B cell (primary cell): ENCODE measurements around the gene NAA35. TPM values are rescaled to one million over a fixed set of nuclear protein-coding genes. Genes with fewer than 3 reads are reported as not detected.

Source experiments
- ATAC-seq: fragments of 200-7000 bp; cut with Tn5 transposase; one replicate; pipeline ENCODE4 v1.10.0; 2021; ENCODE audit warnings: low read depth, mild to moderate bottlenecking, moderate number of reproducible peaks, moderate library complexity
- CTCF ChIA-PET: fragments of 350-600 bp; sonication (Branson Sonifier 250); formaldehyde crosslinking; loops from one replicate; lab custom pipeline; 2021; ENCODE audit warnings: antibody characterized with exemption, inconsistent platforms; lab: Charles Lee
- POLR2A ChIA-PET: fragments of 350-600 bp; sonication (Branson Sonifier 250); formaldehyde crosslinking; loops from one replicate; lab custom pipeline; 2021; ENCODE audit warnings: antibody characterized with exemption; lab: Charles Lee
- DNase-seq: peaks from one replicate; pipeline ENCODE4 v3.0.0; 2013
- H2AFZ ChIP-seq: 2 replicates; pipeline ENCODE4 v1.6.1; 2012; ENCODE audit warnings: mild to moderate bottlenecking, low read depth, low read length; ENCODE audit not compliant: insufficient read depth, poor library complexity, severe bottlenecking
- H3K27ac ChIP-seq, 2 donors: 1 replicate in 1 of 2; 2 replicates in 1 of 2; pipeline ENCODE4 v1.5.1; 2012 to 2013; ENCODE audit warnings: low read length in 2 of 2, mild to moderate bottlenecking in 2 of 2, moderate library complexity in 1 of 2
- H3K27me3 ChIP-seq, 4 experiments: fragments of 200-600 bp in 1 of 4; sonication (generic) in 1 of 4; replicated peaks in 1 of 4; 1 replicate in 2 of 4; 2 replicates in 2 of 4; pipeline versions ENCODE4 v1.6.1 to v1.7.0; 2013 to 2016; ENCODE audit warnings: low read length in 3 of 4, mild to moderate bottlenecking in 2 of 4, mixed read lengths in 1 of 4, moderate library complexity in 1 of 4; ENCODE audit not compliant: insufficient read depth in 4 of 4, control insufficient read depth in 3 of 4; ENCODE audit errors: control extremely low read depth in 1 of 4
- H3K36me3 ChIP-seq, 2 experiments: replicated peaks in 1 of 2; 1 replicate in 1 of 2; 2 replicates in 1 of 2; pipeline versions ENCODE4 v1.6.1 to v1.7.1; 2013; ENCODE audit warnings: low read length in 1 of 2; ENCODE audit not compliant: insufficient read depth in 2 of 2, control insufficient read depth in 1 of 2; ENCODE audit errors: control extremely low read depth in 1 of 2, extremely low read depth in 1 of 2
- H3K4me1 ChIP-seq, 2 donors: fragments of 200-600 bp in 1 of 2; sonication (generic) in 1 of 2; 1 replicate in 1 of 2; 2 replicates in 1 of 2; pipeline versions ENCODE4 v1.5.1 to v1.6.1; 2013 to 2017; ENCODE audit warnings: low read length in 2 of 2; ENCODE audit not compliant: control insufficient read depth in 2 of 2, insufficient read depth in 2 of 2
- H3K4me2 ChIP-seq: replicated peaks from 2 replicates; pipeline ENCODE3; 2012; ENCODE audit warnings: mild to moderate bottlenecking, low read depth, low read length; ENCODE audit not compliant: poor library complexity, severe bottlenecking
- H3K4me3 ChIP-seq, 5 experiments: fragments of 200-600 bp in 1 of 5; sonication (generic) in 1 of 5; 1 replicate in 3 of 5; 2 replicates in 2 of 5; pipeline versions ENCODE4 v1.5.1 to v1.7.0; 2011 to 2016; ENCODE audit warnings: low read length in 4 of 5, mild to moderate bottlenecking in 4 of 5, low read depth in 2 of 5, control low read depth in 1 of 5, moderate library complexity in 1 of 5; ENCODE audit not compliant: insufficient read depth in 1 of 5; ENCODE audit errors: control extremely low read depth in 1 of 5, extremely low read depth in 1 of 5
- H3K79me2 ChIP-seq: fragments of 200-600 bp; sonication (generic); one replicate; pipeline ENCODE4 v1.6.0; 2016; ENCODE audit warnings: low read length; ENCODE audit not compliant: control insufficient read depth, insufficient read depth
- H3K9ac ChIP-seq: fragments of 200-600 bp; sonication (generic); 2 replicates; pipeline ENCODE4 v1.6.1; 2017; ENCODE audit warnings: mild to moderate bottlenecking, low read length, moderate library complexity
- H3K9me3 ChIP-seq, 3 donors: one replicate each; pipeline versions ENCODE4 v1.6.1 to v1.7.1; 2013; ENCODE audit warnings: low read length in 2 of 3; ENCODE audit not compliant: control insufficient read depth in 2 of 3, insufficient read depth in 1 of 3; ENCODE audit errors: control extremely low read depth in 1 of 3
- H4K20me1 ChIP-seq: 2 replicates; pipeline ENCODE4 v1.6.0; 2012; ENCODE audit warnings: mild to moderate bottlenecking, low read length; ENCODE audit not compliant: insufficient read depth, control insufficient read depth, poor library complexity, severe bottlenecking
- H3K27ac Mint-ChIP-seq: one replicate; pipeline ENCODE4 v1.8.0; 2021; ENCODE audit warnings: mixed read lengths
- H3K27me3 Mint-ChIP-seq: one replicate; pipeline ENCODE4 v1.8.0; 2021; ENCODE audit warnings: mixed read lengths
- H3K4me1 Mint-ChIP-seq: one replicate; pipeline ENCODE4 v1.8.0; 2021; ENCODE audit warnings: mixed read lengths
- H3K4me3 Mint-ChIP-seq: one replicate; pipeline ENCODE4 v1.8.0; 2021; ENCODE audit warnings: mixed read lengths
- H3K9me3 Mint-ChIP-seq: one replicate; pipeline ENCODE4 v1.8.0; 2022; ENCODE audit warnings: mixed read lengths; ENCODE audit not compliant: insufficient read depth
- CTCF ChIP-seq: fragments of 200-600 bp; IDR thresholded peaks from one replicate; pipeline ENCODE4 v1.8.0; 2022; ENCODE audit warnings: antibody characterized with exemption, mild to moderate bottlenecking
- EZH2 ChIP-seq: IDR thresholded peaks from 2 replicates; pipeline ENCODE4 v1.6.1; 2012; ENCODE audit warnings: borderline replicate concordance, low read depth, mild to moderate bottlenecking, moderate library complexity, low read length; ENCODE audit not compliant: insufficient read depth, poor library complexity, severe bottlenecking
- WGBS: methylation state at CpG from one replicate; pipeline ENCODE4 v1.1.5; 2013; ENCODE audit warnings: missing lambda C conversion rate; ENCODE audit not compliant: insufficient coverage; 5-methylcytosine and 5-hydroxymethylcytosine counted together
- intact Hi-C: fragments of 100-400 bp; cut with micrococcal nuclease; formaldehyde crosslinking; loops from one replicate; pipeline ENCODE4 v1.10.0; 2022
- polyA plus RNA-seq: library from polyadenylated mRNA; depleted of rRNA; stranded (reverse); fragments of >200 nt; gene quantifications from 2 replicates; pipeline ENCODE4 v1.2.3, GENCODE V29; 2012
- total RNA-seq, 2 donors: library from RNA; stranded (reverse); fragments of 120-200 nt in 1 of 2; gene quantifications; 1 replicate in 1 of 2; 2 replicates in 1 of 2; pipeline versions ENCODE4 v1.2.3 to v1.2.4, GENCODE V29; 2013 to 2022

NAA35 gene
- total and polyA plus RNA-seq, 2 donors (not counting 1 experiment from before 2014, with no cell fraction given), result 4.5 to 26.2 TPM

DNA sequence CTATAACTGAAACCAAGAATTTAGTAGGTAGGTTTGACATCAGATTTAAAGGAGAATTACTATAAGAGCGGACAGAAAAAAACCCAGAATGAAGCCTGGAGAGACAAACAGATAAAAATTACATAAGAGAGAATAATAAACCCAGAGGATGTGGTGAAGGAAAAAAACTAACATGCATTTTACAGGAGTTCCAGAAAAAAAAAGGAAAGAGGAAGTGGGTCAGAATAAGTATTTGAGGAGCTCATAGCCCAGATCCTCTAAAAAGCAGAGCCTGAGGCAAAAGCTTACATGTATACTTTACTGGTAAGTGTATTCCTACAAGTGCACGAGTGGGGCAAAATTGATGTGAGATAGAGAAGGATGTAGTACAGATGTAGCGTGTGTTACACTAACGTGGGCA is 43.1 kb upstream of the NAA35 start:
- H3K27ac ChIP-seq, result no peak overlapping the region
- H3K9ac ChIP-seq, result no peak overlapping the region
- WGBS, result no CpG with 5 or more reads among the region's 4 CpGs
- H3K27me3 Mint-ChIP-seq, result no peaks in the 10 kb centered on the region
- H3K4me2 ChIP-seq, result no peak overlapping the region
- H3K4me3 Mint-ChIP-seq, result no peak overlapping the region
- no peak overlapping the region for H2AFZ ChIP-seq
- H3K27me3 ChIP-seq, result no peaks in the 10 kb centered on the region
- DNase-seq, result no peak
- H3K9me3 ChIP-seq, result peaks cover 0 to 6% (median 0%) of the 10 kb centered on the region in 3 donors
- no peaks in the 10 kb centered on the region for H3K4me1 ChIP-seq
- H3K79me2 ChIP-seq, result no peaks in the 10 kb centered on the region
- intact Hi-C loops, result no loop called here
- H3K27ac Mint-ChIP-seq, result no peak overlapping the region
- H3K4me3 ChIP-seq, result no peak overlapping the region
- H3K36me3 ChIP-seq, result no peaks in the 10 kb centered on the region
- H3K4me1 Mint-ChIP-seq, result peaks cover 2% of the 10 kb centered on the region
- ChIA-PET CTCF (no interaction called here), POLR2A (no interaction called here)
- no peaks in the 10 kb centered on the region for H4K20me1 ChIP-seq
- ATAC-seq, result no peak
- no peak for TF ChIP-seq EZH2
- no peak for TF ChIP-seq CTCF
- no peaks in the 10 kb centered on the region for H3K9me3 Mint-ChIP-seq

DNA sequence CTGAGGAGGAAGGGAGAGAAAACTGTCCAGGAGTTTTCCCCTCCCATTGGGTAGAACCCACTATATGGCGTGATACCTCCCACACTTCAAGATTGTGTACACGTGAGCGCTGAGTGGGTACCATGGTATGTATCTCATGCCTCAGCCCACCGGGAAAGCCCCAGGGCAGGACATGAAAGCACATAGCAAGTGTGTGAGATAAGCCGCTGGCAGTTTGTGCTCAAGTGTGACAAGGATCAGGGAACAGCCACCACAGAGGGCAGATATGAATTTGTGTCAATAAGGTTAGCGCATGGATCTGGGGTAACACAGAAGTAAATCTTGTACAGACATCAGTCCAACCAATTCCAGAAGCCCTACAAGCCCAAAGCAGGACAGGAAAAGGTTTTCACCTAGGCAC is 42.6 kb upstream of the NAA35 start:
- Mint-ChIP-seq H3K4me3 (no peak overlapping the region), H3K27me3 (no peaks in the 10 kb centered on the region), H3K27ac (no peak overlapping the region), H3K4me1 (peaks cover 2% of the 10 kb centered on the region), H3K9me3 (no peaks in the 10 kb centered on the region)
- intact Hi-C loops, result no loop called here
- ChIA-PET CTCF (no interaction called here), POLR2A (no interaction called here)
- Histone ChIP-seq H3K79me2 (no peaks in the 10 kb centered on the region), H2AFZ (no peak overlapping the region), H3K9ac (no peak overlapping the region), H3K9me3 (peaks cover 0 to 1% (median 0%) of the 10 kb centered on the region in 3 donors), H3K27me3 (no peaks in the 10 kb centered on the region), H3K27ac (no peak overlapping the region), H3K4me1 (no peaks in the 10 kb centered on the region), H3K36me3 (no peaks in the 10 kb centered on the region), H3K4me2 (no peak overlapping the region), H3K4me3 (no peak overlapping the region), H4K20me1 (no peaks in the 10 kb centered on the region)
- TF ChIP-seq CTCF (no peak), EZH2 (no peak)
- DNase-seq (no peak), ATAC-seq (no peak)
- WGBS, result 20% methylated on average over 1 of the region's 6 CpGs
